Prostate gland (tissue), 2 donors: ENCODE data around the gene MPP2. TPM values are rescaled to one million over a fixed set of nuclear protein-coding genes. Genes with fewer than 3 reads are reported as not detected.
"Not testable (repeated sequence)": the region's sequence is repeated elsewhere in the genome, so short reads cannot be mapped to it uniquely, and the experiment has no call there.

Experiments used
- DNase-seq: peaks from one replicate; pipeline ENCODE4 v3.0.0-alpha.2; 2019; ENCODE audit warnings: low spot score
- H3K27ac ChIP-seq, 2 donors: fragments of 200-600 bp; sonication (generic); 2 replicates each; pipeline ENCODE4 v1.5.1; 2017 to 2019
- H3K27me3 ChIP-seq: fragments of 200-600 bp; sonication (generic); replicated peaks from 2 replicates; pipeline ENCODE4 v1.5.1; 2019; ENCODE audit not compliant: insufficient read depth
- H3K36me3 ChIP-seq, 2 donors: fragments of 200-600 bp; sonication (generic); 1 replicate in 1 of 2; 2 replicates in 1 of 2; pipeline versions ENCODE4 v1.5.1 to v1.8.1; 2017 to 2019
- H3K4me1 ChIP-seq: fragments of 200-600 bp; sonication (generic); replicated peaks from 2 replicates; pipeline ENCODE4 v1.5.1; 2019
- H3K4me3 ChIP-seq, 2 donors: fragments of 200-600 bp; sonication (generic); 2 replicates each; pipeline ENCODE4 v1.5.1; 2017 to 2019
- H3K9me3 ChIP-seq: fragments of 200-600 bp; sonication (generic); 2 replicates; pipeline ENCODE4 v1.5.1; 2017
- CTCF ChIP-seq, 4 experiments: fragments of 200-600 bp in 2 of 4; fragments of 450-650 bp in 2 of 4; sonication (generic) in 2 of 4; IDR thresholded peaks; 1 replicate in 3 of 4; 2 replicates in 1 of 4; pipeline ENCODE4 v1.5.1; 2016 to 2019; ENCODE audit warnings: antibody characterized with exemption in 4 of 4, mild to moderate bottlenecking in 2 of 4, moderate library complexity in 2 of 4
- POLR2A ChIP-seq: fragments of 450-650 bp; IDR thresholded peaks from one replicate; pipeline ENCODE4 v1.6.1; 2016; ENCODE audit warnings: antibody characterized with exemption, mild to moderate bottlenecking
- POLR2AphosphoS5 ChIP-seq: sonication (generic); formaldehyde crosslinking; IDR thresholded peaks from one replicate; pipeline ENCODE4 v1.6.1; 2017; ENCODE audit warnings: antibody characterized with exemption
- WGBS: methylation state at CpG from one replicate; pipeline ENCODE4 v1.1.5; 2018; 5-methylcytosine and 5-hydroxymethylcytosine counted together
- intact Hi-C: fragments of 100-400 bp; cut with DNase I; formaldehyde crosslinking; loops from one replicate; pipeline ENCODE4 v1.14.2; 2022
- total RNA-seq, 2 donors: library from RNA; depleted of rRNA; stranded (reverse); fragments of >200 nt; gene quantifications; one replicate each; pipeline ENCODE4 v1.1.0, GENCODE V29; 2016

Gene MPP2
- total RNA-seq, 2 donors from 2014 or later = 14.9 to 17.7 TPM

DNA sequence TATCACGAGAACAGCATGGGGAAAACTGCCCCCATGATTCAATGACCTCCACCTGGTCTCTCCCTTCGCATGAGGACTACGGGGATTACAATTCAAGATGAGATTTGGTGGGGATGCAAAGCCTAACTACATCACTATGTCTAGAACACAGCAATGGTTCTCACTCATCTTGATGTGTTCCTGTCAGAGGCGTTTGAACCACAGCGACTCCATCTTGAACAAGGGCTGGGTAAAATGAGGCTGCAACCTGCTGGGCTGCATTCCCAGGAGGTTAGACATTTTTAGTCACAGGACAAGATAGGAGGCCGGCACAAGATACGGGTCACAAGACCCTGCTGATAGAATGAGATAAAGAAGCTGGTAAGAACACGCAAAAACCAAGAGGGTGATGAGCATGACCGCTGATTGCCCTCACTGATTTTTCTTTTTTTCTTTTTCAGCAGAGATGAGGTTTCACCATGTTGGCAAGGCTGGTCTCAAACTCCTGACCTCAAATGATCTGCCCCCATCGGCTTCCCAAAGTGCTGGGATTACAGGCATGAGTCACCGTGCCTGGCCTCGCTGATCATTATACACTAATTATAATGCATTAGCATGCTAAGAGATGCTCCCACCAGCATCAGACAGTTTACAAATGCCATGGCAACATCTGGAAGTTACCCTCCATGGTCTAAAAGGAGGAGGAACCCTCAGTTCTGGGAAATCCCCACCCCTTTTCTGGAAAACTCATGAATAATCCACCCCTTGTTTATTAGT lies 37.9 kb upstream of the MPP2 start:
- Histone ChIP-seq H3K27ac (no peak overlapping the region), H3K36me3 (no peaks in the 10 kb centered on the region), H3K27me3 (no peaks in the 10 kb centered on the region), H3K4me1 (no peaks in the 10 kb centered on the region), H3K4me3 (no peak overlapping the region), H3K9me3 (no peaks in the 10 kb centered on the region)
- 78% methylated on average over 12 of the region's 12 CpGs for WGBS
- TF ChIP-seq CTCF (IDR thresholded peaks at IDR 0.05) (no peak), POLR2AphosphoS5 (no peak), POLR2A (no peak)
- intact Hi-C loops = loop anchor here (10.0 kb wide), 2 partner anchors 170 to 220 kb away; no protein-coding TSS in a partner anchor
- DNase-seq = no peak

- Histone ChIP-seq H3K9me3 (no peaks in the 10 kb centered on the region), H3K27me3 (no peaks in the 10 kb centered on the region), H3K4me1 (no peaks in the 10 kb centered on the region), H3K36me3 (no peaks in the 10 kb centered on the region), H3K27ac (no peak within 1 kb of the TSS), H3K4me3 (no peak within 1 kb of the TSS)
- WGBS = 85% methylated on average over 17 of the region's 17 CpGs
- no peak for DNase-seq
- no peak for TF ChIP-seq CTCF (IDR thresholded peaks at IDR 0.05)
- no peak for TF ChIP-seq POLR2AphosphoS5
- intact Hi-C loops = loop anchor here (5.0 to 10.0 kb wide), 4 partner anchors 60 to 223 kb away; partner anchors contain the start of gene NAGS
These were observed 34.8 kb upstream of the MPP2 start, which contains the start of gene PPY for GRCh38 chr17:43942051-43942685. Gene PPY, minus strand, starts transcription at chr17:43942476. Its CDS starts 822 bp downstream, at chr17:43941654.

- intact Hi-C loops = loop anchor here (5.0 to 10.0 kb wide), 4 partner anchors 62 to 224 kb away; partner anchors contain the start of gene NAGS
These were observed 33.3 kb upstream of the MPP2 start for GRCh38 chr17:43940630-43941029.

DNA sequence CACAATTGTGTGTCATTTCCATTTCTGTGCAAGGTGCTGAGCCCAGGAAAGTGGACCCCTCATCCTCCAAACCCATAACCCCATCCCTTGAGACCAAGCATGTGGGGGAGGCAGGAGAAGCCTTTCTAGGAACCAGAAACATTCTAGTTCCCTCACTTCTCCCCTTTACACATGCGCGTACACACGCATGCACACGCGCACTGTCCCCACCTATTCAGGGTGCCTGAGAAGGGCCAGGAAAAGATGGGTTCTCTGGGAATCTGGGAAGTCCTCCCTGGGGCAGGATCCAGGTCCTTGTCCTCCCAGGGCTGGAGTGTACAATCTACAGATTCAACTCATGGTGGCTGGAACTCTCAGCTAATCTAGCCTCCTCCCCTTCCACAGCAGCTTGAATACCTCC lies 32.5 kb upstream of the MPP2 start:
- Histone ChIP-seq H3K4me3 (no peak overlapping the region), H3K27ac (no peak overlapping the region), H3K27me3 (no peaks in the 10 kb centered on the region), H3K36me3 (no peaks in the 10 kb centered on the region), H3K4me1 (no peaks in the 10 kb centered on the region), H3K9me3 (no peaks in the 10 kb centered on the region)
- DNase-seq = no peak
- 93% methylated on average over 5 of the region's 5 CpGs for WGBS
- intact Hi-C loops = loop anchor here (5.0 to 10.0 kb wide), 4 partner anchors 62 to 225 kb away; partner anchors contain the start of gene NAGS
- TF ChIP-seq POLR2AphosphoS5 = no peak
- TF ChIP-seq POLR2A = no peak
- TF ChIP-seq CTCF (IDR thresholded peaks at IDR 0.05) = no peak

More at GRCh38 chr17:43940630-43941029, 33.3 kb upstream of the MPP2 start:
- no peaks in the 10 kb centered on the region for H3K9me3 ChIP-seq
- H3K27ac ChIP-seq = no peak overlapping the region
- no peaks in the 10 kb centered on the region for H3K36me3 ChIP-seq
- DNase-seq = no peak
- no peaks in the 10 kb centered on the region for H3K27me3 ChIP-seq
- no peaks in the 10 kb centered on the region for H3K4me1 ChIP-seq
- TF ChIP-seq CTCF (IDR thresholded peaks at IDR 0.05) = no peak
- no peak for TF ChIP-seq POLR2AphosphoS5
- TF ChIP-seq POLR2A = no peak
- WGBS = 56% methylated on average over 7 of the region's 7 CpGs
- H3K4me3 ChIP-seq = no peak overlapping the region

DNA sequence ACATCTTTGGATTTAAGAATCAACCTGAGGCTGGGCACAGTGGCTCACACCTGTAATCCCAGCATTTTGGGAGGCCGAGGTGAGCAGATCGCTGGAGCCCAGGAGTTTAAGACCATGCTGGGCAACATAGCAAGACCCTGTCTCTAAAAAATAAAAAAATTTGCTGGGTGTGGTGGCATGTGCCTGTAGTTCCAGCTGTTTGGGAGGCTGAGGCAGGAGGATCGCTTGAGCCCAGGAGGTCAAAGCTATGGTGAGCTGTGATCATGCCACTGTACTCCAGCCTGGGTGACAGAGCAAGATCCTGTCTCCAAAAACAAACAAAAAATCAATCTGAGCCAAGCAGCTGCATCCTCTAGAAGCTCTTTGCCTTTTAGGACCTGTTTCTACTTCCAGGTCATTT lies 32.1 kb upstream of the MPP2 start:
- DNase-seq, H3K9me3 ChIP-seq, H3K4me1 ChIP-seq, intact Hi-C loops, H3K27me3 ChIP-seq, H3K4me3 ChIP-seq, H3K36me3 ChIP-seq, H3K27ac ChIP-seq: not testable (repeated sequence)
- 90% methylated on average over 3 of the region's 3 CpGs for WGBS
